Adipocyte (in vitro differentiated cells): ENCODE data around the gene MFF.
"Not testable (repeated sequence)": the region's sequence is repeated elsewhere in the genome, so short reads cannot be mapped to it uniquely, and the experiment has no call there.

Source experiments
- DNase-seq: peaks from one replicate; pipeline ENCODE4 v3.0.0-alpha.2; 2015; ENCODE audit warnings: low read depth
- H3K27me3 ChIP-seq: replicated peaks from 2 replicates; pipeline ENCODE4 v1.7.0; 2013; ENCODE audit warnings: mild to moderate bottlenecking, low read length, moderate library complexity; ENCODE audit not compliant: control insufficient read depth, insufficient read depth
- H3K36me3 ChIP-seq: 2 replicates; pipeline ENCODE4 v1.7.0; 2013; ENCODE audit warnings: low read length, mild to moderate bottlenecking, moderate library complexity; ENCODE audit not compliant: control insufficient read depth, insufficient read depth, severe bottlenecking
- H3K4me1 ChIP-seq: 2 replicates; pipeline ENCODE4 v1.7.0; 2013; ENCODE audit warnings: mild to moderate bottlenecking, low read length, moderate library complexity; ENCODE audit not compliant: control insufficient read depth, insufficient read depth
- H3K4me3 ChIP-seq: 2 replicates; pipeline ENCODE4 v1.7.0; 2013; ENCODE audit warnings: mild to moderate bottlenecking, low read length, moderate library complexity
- H3K9ac ChIP-seq: 2 replicates; pipeline ENCODE4 v1.7.0; 2013; ENCODE audit warnings: mild to moderate bottlenecking, low read length, moderate library complexity
- H3K9me3 ChIP-seq: 2 replicates; pipeline ENCODE4 v1.7.0; 2013; ENCODE audit warnings: mild to moderate bottlenecking, low read length, moderate library complexity; ENCODE audit not compliant: control insufficient read depth

MFF gene

GRCh38 chr2:227377467-227378351 is 52.7 kb downstream of the MFF start:
- Histone ChIP-seq H3K4me1 (peaks cover 26% of the 10 kb centered on the region), H3K9ac (peak overlapping the region; percentile 57), H3K36me3 (no peaks in the 10 kb centered on the region), H3K9me3 (no peaks in the 10 kb centered on the region), H3K27me3 (no peaks in the 10 kb centered on the region), H3K4me3 (no peak overlapping the region)
- DNase-seq: no peak

- no peak for DNase-seq
- Histone ChIP-seq H3K36me3 (no peaks in the 10 kb centered on the region), H3K4me3 (no peak overlapping the region), H3K4me1 (peaks cover 26% of the 10 kb centered on the region), H3K9me3 (no peaks in the 10 kb centered on the region), H3K9ac (no peak overlapping the region), H3K27me3 (no peaks in the 10 kb centered on the region)
Observed at GRCh38 chr2:227378371-227378782, 53.3 kb downstream of the MFF start.

GRCh38 chr2:227379095-227379494 is 54.0 kb downstream of the MFF start, which contains the start of gene TM4SF20:
TSS of gene TM4SF20 (minus strand) at chr2:227379306. CDS start at chr2:227379268, 38 bp downstream.
- no peaks in the 10 kb centered on the region for H3K9me3 ChIP-seq
- peaks cover 26% of the 10 kb centered on the region for H3K4me1 ChIP-seq
- H3K36me3 ChIP-seq: no peaks in the 10 kb centered on the region
- no peaks in the 10 kb centered on the region for H3K27me3 ChIP-seq
- H3K9ac ChIP-seq: peak within 1 kb of the TSS; percentile 57
- H3K4me3 ChIP-seq: no peak within 1 kb of the TSS
- no peak for DNase-seq

DNA sequence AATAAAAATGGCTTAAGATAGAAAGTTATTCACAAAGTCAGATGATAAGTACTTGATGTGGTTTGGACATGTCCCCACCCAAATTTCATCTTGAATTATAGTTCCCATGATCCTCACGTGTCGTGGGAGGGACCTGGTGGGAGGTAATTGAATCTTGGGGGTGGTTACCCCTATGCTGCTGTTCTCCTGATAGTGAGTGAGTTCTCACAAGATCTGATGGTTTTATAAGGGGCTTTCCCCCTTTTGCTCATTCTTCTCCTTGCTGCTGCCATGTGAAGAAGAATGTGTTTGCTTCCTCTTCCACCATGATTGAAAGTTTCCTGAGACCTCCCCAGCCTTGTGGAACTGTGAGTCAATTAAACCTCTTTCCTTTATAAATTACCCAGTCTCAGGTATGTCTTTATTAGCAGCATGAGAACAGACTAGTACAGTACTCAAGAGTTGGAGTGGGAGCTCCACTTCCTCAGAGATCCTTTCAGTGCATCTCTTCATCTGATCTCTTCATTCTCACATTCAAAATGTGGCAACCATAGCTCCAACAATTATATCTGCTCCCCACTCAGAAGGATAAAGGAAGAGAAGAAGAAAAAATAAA is 57.3 kb downstream of the MFF start:
- not testable (repeated sequence) for DNase-seq, H3K36me3 ChIP-seq, H3K9ac ChIP-seq, H3K27me3 ChIP-seq, H3K4me3 ChIP-seq, H3K9me3 ChIP-seq
- peaks cover 27% of the 10 kb centered on the region for H3K4me1 ChIP-seq

GRCh38 chr2:227383686-227384085 is 58.6 kb downstream of the MFF start:
- peaks cover 19% of the 10 kb centered on the region for H3K4me1 ChIP-seq
- H3K27me3 ChIP-seq: no peaks in the 10 kb centered on the region
- H3K9ac ChIP-seq: no peak overlapping the region
- no peaks in the 10 kb centered on the region for H3K9me3 ChIP-seq
- no peak overlapping the region for H3K4me3 ChIP-seq
- no peak for DNase-seq
- no peaks in the 10 kb centered on the region for H3K36me3 ChIP-seq

- Histone ChIP-seq H3K9ac (no peak overlapping the region), H3K4me3 (no peak overlapping the region)
- DNase-seq: no peak
Observed at GRCh38 chr2:227386630-227387029, 61.6 kb downstream of the MFF start.

DNA sequence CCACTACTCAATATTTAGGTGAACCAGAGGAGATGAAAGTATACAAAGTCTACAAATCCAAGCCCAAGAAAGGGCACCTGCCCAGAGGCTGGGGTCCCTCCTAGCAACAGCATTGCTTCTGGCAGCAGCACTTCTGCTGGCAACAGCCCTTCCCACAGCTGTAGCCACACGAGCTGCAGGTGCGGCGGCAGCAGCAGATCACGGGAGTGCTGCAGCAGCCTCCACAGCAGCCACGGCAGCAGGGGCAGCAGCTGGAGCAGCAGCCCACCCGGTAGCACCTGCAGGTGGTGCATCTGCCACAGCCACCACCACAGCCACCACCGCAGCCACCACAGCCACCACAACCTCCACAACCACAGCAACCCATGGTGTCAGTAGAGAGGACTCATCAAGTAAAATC is 62.5 kb downstream of the MFF start, which contains the start of gene SCYGR1:
TSS of gene SCYGR1 (minus strand) at position 367 of the 400 bp plus-strand sequence. CDS start at position 367, 0 bp downstream.
- not testable (repeated sequence) for DNase-seq, H3K36me3 ChIP-seq, H3K27me3 ChIP-seq, H3K9me3 ChIP-seq
- peak within 1 kb of the TSS; percentile 65 for H3K9ac ChIP-seq
- H3K4me3 ChIP-seq: peak within 1 kb of the TSS; percentile 47
- H3K4me1 ChIP-seq: peaks cover 23% of the 10 kb centered on the region

More at GRCh38 chr2:227386630-227387029, 61.6 kb downstream of the MFF start:
- no peaks in the 10 kb centered on the region for H3K36me3 ChIP-seq
- H3K9me3 ChIP-seq: no peaks in the 10 kb centered on the region
- no peaks in the 10 kb centered on the region for H3K27me3 ChIP-seq
- peaks cover 23% of the 10 kb centered on the region for H3K4me1 ChIP-seq

- Histone ChIP-seq H3K9me3 (no peaks in the 10 kb centered on the region), H3K36me3 (no peaks in the 10 kb centered on the region), H3K4me1 (peaks cover 26% of the 10 kb centered on the region), H3K4me3 (peak overlapping the region; percentile 47), H3K27me3 (no peaks in the 10 kb centered on the region), H3K9ac (peak overlapping the region; percentile 65)
- DNase-seq: peak; percentile 81
Observed at GRCh38 chr2:227388537-227389011, 63.5 kb downstream of the MFF start.

DNA sequence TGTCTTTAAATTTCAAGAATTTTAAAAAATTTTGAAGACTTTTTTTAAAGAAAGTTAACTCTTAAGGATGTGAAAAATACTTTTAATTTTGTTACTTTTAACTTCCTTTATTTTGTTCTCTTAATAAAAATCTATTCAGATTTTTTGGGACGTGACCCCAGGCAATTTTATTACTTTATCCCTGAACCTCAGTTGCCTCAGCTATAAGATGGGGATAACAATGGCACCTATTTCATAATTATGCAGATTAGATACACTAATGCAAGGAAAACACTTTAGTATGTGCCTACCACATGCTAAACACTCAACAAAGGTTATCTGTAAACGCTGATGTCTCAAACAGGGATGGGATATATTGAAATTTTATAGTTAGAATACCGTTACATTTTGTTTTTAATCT is 64.2 kb downstream of the MFF start:
- peaks cover 28% of the 10 kb centered on the region for H3K4me1 ChIP-seq
- H3K9me3 ChIP-seq: no peaks in the 10 kb centered on the region
- no peaks in the 10 kb centered on the region for H3K36me3 ChIP-seq
- peak overlapping the region; percentile 30 for H3K9ac ChIP-seq
- DNase-seq: no peak
- no peaks in the 10 kb centered on the region for H3K27me3 ChIP-seq
- peak overlapping the region; percentile 47 for H3K4me3 ChIP-seq

GRCh38 chr2:227389661-227390060 is 64.6 kb downstream of the MFF start:
- Histone ChIP-seq H3K9ac (no peak overlapping the region), H3K4me1 (peaks cover 25% of the 10 kb centered on the region), H3K4me3 (no peak overlapping the region), H3K27me3 (no peaks in the 10 kb centered on the region), H3K9me3 (no peaks in the 10 kb centered on the region), H3K36me3 (no peaks in the 10 kb centered on the region)
- no peak for DNase-seq

DNA sequence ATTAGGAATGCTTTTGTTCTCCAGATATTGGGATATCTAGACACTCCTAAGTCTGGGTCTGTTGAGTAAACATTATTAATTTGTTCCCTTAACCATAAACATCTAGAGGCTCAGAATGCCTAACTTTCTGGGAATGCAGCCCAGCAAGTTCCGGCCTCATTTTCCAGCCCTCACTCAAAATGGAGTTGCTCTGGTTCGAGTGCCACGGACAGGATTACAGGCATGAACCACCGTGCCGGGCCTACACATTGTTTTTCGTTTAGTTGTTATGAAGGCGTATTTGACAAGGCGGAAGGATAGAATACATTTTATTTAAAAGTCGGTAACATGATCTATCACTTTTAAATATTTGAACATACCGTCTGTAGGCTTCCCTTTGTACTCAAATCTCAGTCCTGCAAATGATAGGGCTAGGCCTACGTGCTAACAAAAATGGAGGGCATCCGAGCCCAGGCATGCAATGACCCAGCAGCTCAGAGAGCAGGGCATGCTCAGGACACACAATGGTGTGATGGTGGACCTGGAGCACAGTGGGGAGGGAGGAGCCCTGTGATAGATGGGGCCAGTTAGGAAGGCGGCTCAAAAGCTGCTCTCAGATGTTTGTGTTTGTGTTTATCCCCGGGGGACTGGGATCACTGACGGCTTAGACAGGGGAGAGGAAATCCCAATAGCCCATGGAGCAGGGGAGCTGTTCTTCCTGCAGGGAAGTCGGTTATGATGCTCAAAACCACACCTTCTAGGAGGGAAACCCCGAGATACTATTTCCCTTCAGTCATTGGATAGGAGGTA is 65.6 kb downstream of the MFF start:
- Histone ChIP-seq H3K4me3 (no peak overlapping the region), H3K36me3 (no peaks in the 10 kb centered on the region), H3K9ac (no peak overlapping the region), H3K9me3 (no peaks in the 10 kb centered on the region), H3K4me1 (peaks cover 18% of the 10 kb centered on the region), H3K27me3 (no peaks in the 10 kb centered on the region)
- no peak for DNase-seq
